ENCODE data around the gene GPRIN2.

The GPRIN2 gene

GRCh38 chr10:46547541-46548497 lies 8.6 kb downstream of the GPRIN2 start:
- ATAC-seq, result no peak

DNA sequence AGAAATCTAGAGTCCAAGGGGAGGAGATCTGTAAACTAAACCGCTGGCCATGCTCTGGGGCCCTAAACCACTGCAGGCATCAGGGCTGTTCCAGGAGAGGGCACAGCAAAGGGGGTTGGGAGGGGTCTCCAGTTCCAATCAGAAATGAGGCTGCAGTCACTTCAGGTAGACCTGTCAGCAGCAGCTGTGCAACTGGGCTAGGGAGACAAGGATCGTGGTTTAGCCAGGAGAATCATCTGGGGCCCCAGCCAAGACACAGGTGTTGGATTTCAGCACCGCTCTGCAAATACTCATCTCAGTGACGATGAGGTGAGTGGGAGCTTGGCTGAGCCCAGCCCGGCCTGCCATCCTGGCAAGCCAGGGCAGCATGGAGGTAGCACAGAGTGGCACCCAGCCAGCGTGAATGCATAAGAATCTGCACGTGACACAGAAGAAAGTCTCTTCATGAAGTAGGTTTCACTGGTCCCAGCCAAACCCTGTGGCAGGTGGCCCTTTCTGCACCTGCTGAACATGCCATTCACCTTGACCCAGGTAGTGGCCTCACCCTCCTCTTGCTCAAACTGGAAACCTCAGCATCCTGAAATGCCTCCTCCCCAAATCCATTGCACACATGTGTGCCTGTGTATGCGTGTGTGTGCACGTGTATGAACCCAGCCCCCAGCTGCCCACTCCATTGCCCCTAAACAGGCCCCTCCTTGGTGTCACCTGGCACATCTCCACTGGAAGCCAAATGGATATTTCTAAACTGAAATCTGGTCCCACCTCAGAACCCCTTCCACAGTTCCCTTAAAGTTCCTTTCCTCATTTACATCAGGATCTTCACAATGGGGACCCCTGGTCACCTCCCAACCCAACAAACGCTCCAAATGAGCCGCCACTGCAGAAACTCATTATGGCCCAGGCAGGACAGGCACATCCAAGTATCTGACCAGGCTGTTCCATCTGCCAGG lies 9.6 kb downstream of the GPRIN2 start:
- ATAC-seq, result no peak

- no peak for ATAC-seq
These were observed 10.4 kb downstream of the GPRIN2 start for GRCh38 chr10:46545861-46546590.

DNA sequence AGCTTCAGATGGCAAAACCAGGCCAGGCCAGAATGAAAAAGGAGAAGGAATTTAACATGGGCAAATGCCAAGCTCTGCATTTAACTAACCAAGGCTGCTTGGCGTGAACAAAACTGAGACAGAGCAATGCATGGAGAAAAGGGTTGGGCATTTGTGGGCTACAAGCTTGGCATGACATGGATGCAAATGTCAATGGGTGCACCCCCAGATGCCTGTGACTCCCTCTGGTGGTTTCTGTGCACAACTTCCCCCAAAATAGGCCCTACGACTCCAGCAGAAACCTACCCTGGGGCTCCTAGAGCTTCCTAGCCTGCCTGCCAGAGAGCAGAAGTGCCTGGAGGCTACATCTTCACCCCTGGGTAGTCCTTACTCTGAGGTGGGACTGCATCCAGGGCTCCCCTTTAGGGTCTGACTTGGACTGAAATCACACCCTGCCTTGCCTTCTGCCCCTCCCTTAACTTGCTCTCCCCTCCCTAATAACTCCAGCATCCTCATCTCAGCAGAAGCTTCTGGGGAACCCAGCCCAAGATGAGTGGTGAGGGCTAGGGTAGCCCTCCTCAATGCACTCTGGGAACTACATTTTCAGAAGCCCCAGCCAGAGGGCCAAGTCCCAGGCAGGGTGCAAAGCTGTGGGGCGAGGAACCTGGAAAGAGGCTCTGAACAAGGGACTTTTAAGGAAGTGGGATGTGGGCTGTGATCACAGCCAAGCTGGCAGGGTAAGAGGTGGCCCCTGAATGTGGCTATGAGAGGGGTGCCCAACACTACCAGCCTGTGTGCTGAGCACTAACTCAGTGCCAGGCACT lies 11.3 kb downstream of the GPRIN2 start:
- ATAC-seq, result no peak

GRCh38 chr10:46543466-46544377 lies 12.7 kb downstream of the GPRIN2 start:
- ATAC-seq, result no peak

- no peak for ATAC-seq
These were observed 13.6 kb downstream of the GPRIN2 start for GRCh38 chr10:46542567-46543465.

GRCh38 chr10:46541735-46542566 lies 14.5 kb downstream of the GPRIN2 start:
- ATAC-seq, result no peak

GRCh38 chr10:46541017-46541661 lies 15.3 kb downstream of the GPRIN2 start:
- no peak for ATAC-seq

DNA sequence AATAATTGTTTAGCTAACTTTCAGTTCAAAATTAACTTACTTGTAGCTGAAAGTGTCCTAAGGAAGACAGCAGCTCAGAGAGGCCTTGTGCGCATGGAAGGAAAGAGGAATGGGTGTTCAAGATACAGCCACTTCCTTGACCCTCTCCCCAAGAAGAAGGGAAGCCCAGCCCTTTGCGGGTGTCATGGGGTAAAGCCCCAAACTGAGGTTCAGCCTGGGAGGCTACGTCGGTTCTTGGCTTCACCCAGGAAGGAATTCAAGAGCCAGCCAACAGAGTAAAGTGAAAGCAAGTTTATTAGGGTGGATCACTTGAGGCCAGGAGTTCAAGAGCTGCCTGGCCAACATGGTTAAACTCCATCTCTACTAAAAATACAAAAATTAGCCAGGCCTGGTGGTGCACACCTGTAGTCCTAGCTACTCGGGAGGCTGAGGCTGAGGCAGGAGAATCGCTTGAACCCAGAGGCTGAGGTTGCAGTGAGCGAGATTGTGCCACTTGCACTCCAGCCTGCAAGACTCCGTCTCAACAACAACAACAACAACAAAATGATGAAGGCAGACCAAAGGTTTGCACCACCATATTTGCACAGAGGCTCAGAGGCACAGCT lies 15.9 kb downstream of the GPRIN2 start:
- ATAC-seq, result no peak

- no peak for ATAC-seq
These were observed 16.7 kb downstream of the GPRIN2 start for GRCh38 chr10:46539596-46540411.

DNA sequence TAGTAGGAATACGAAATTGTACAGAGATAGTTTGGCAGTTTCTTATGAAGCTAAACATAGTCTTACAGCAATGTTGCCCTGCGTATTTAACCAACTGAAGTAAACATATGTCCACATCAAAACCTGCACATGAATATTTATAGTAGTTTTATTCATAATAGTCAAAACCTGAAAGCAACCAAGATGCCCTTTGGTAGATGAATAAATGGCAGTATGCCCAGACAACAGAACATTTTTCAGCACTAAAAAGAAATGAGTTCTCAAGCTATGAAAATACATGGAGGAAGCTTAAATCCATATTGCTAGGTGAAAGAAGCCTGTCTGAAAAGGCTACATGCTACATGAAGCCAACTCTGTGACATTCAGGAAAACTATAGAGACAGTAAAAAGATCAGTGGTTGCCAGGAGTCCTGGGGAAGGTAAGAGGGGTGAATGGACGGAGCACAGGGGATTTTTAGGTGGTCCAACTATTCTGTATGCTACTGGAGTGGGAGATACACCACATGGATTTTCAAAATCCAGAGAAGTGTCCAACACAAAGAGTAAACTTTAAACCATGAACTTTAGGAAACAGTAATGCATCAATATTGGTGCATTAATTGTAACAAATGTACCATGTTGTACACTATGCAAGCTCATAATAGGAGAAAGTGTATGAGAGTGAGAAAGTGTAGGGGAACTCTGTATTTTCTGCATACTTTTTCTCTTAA lies 17.6 kb downstream of the GPRIN2 start:
- no peak for ATAC-seq

GRCh38 chr10:46538155-46538554 lies 18.3 kb downstream of the GPRIN2 start:
- ATAC-seq, result no peak

GRCh38 chr10:46537309-46537708 lies 19.1 kb downstream of the GPRIN2 start:
- ATAC-seq, result no peak

GRCh38 chr10:46536781-46537180 lies 19.7 kb downstream of the GPRIN2 start:
- no peak for ATAC-seq

DNA sequence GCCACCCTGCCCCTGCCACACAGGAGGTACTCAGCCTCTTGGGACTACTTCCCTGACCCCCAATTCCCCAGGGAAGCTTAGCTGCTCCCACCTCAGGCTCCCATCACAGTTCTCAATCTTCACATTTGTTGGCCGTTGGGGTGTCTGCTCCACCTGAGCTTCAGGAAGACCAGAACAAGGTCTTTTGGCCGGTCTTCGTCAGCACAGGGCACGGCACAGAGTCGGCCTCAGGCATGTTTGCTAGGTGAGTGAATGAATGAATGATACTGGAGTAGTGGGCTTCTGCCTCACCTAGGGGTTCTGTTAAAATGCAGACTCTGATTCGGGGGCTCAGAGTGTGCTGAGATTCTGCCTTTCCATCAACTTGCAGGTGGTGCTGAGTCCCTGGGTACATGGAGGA lies 20.3 kb downstream of the GPRIN2 start:
- no peak for ATAC-seq

Data from activated CD4-positive, CD25-positive, alpha-beta regulatory T cell treated with anti-CD3 and anti-CD28 coated beads, Interleukin-2, amount 50 U/mL, for 24 hours (primary cell).